Urothelium cell line (cell line): ENCODE data around the gene METAP2.

Source experiments
- DNase-seq: peaks from one replicate; pipeline ENCODE4 v3.0.0; 2011; ENCODE audit warnings: low spot score, mixed read lengths
- FAIRE-seq: peaks from 2 replicates; lab custom pipeline; 2011; peaks lifted over from hg19 to GRCh38; lab: Jason Lieb, UNC

Gene METAP2

DNA sequence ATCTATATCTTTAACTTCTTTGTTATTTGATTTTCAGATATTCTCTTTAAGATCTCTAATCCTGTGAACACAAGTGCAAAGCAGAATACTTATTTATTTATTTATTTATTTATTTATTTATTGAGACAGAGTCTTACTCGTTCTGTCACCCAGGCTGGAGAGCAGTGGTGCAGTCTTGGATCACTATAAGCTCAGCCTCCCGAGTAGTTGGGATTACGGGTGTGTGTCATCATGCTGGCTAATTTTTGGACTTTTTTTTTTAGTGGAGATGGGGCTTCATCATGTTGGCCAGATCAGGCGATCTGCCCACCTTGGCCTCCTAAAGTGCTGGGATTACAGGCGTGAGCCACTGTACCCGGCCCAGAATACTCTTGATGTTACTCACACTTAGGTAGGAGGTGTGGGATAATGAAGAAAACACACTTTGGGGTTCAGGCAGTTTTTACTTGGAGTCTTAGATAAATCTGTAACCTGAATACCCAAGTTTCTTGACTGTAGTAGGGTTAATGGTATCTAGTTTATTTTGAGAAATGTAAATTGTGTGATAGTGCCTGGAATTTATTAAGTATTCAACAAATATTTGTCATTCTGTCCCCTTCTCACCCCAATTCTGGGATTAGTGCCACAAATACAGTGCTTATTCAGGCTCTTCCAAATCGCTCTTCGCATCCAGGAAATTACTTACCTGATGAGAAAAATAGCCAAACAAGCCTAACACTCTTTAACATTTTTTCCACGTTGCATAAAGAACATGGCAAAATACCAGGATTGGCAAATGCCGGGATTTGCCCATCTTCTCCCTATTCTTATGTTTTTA lies 33.0 kb downstream of the METAP2 start:
- no peak for DNase-seq
- no peak for FAIRE-seq

- DNase-seq (no peak), FAIRE-seq (no peak)
These were observed 35.3 kb downstream of the METAP2 start for GRCh38 chr12:95509300-95509699.

DNA sequence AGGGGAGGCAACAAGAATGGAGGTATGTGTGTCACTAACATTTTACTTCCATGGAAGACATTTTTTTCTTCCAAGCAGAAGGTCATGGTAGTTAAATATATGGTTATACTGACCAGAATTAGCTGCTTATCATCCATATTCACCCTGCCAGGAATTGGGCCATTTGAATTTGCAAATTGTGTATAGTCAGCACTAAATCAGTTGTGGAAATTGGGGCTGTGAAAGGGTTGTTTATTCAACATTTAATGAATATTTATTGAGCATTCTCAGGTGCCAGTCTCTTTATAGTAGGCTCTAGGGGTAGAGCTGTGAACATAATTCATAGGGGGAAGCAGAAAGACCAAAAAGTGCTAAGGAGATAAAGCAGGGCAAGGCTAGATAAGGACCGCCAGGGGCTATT lies 38.0 kb downstream of the METAP2 start:
- DNase-seq (no peak), FAIRE-seq (no peak)

DNA sequence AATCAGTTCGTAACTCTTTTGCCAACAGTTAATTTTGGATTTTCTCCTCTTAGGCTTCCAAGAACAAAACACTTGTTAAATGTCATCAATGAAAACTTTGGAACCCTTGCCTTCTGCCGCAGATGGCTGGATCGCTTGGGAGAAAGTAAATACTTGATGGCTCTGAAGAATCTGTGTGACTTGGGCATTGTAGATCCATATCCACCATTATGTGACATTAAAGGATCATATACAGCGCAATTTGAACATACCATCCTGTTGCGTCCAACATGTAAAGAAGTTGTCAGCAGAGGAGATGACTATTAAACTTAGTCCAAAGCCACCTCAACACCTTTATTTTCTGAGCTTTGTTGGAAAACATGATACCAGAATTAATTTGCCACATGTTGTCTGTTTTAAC lies 39.6 kb downstream of the METAP2 start:
- FAIRE-seq (no peak), DNase-seq (no peak)

- FAIRE-seq, result no peak
- DNase-seq, result no peak
These were observed 41.2 kb downstream of the METAP2 start for GRCh38 chr12:95515197-95515596.

- DNase-seq, result no peak
- FAIRE-seq, result no peak
These were observed 42.8 kb downstream of the METAP2 start for GRCh38 chr12:95516757-95517156.

DNA sequence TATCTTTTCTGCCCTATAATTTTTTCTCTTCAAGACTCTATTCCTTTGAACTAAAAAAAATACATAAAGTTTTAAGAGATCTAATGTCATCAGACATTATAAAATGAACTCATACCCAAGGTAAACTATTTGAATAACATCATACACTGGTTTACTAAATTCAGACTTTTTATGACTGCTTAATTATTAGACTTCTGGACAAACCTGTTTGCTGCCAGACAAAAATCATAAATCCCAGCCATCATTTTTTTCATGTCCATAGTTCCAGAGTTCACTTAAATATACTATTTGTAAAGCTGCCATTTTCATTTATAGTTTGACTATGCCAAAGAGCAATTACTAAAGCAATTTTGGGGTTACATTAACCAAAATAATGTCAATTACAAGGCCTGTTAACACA lies 43.3 kb downstream of the METAP2 start:
- no peak for FAIRE-seq
- no peak for DNase-seq

GRCh38 chr12:95518944-95519343 lies 45.0 kb downstream of the METAP2 start:
- FAIRE-seq (no peak), DNase-seq (no peak)

DNA sequence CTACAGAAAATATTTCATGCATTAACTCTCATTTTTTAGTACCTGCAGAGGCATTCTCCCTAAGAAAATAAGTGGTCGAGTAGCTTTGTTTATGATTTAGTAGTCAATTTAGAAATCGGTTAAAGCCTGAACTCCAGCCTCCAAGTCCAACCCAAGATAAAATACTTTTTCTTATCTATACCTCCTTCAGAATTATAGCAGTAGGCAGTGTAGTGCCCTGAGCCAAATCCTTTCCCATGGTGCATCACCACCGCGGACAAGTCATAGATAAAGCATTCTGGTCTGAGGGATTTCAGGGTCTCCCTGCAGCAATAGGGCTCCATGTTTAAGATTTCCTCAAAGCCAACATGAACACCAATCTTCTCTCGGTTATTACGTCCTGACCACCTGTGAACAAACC lies 46.9 kb downstream of the METAP2 start:
- FAIRE-seq (no peak), DNase-seq (no peak)

DNA sequence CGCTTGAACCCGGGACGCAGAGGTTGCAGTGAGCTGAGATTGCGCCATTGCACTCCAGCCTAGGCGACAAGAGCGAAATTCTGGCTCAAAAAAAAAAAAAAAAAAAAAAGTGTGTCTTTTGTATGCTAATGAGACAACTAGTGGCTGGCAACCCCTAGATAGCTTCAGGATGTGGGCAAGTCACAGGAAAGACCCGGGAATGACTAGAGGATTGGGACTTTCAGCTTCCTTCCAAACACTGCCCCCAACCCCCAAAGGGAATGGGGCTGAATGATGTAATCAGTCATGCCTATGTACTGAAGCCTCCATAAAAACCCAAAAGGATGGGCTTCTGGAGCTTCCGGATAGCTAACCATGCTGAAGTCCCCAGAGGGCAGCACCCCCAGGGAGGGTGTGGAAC lies 48.7 kb downstream of the METAP2 start:
- FAIRE-seq (no peak), DNase-seq (no peak)

GRCh38 chr12:95528431-95528830 lies 54.5 kb downstream of the METAP2 start:
- DNase-seq, result no peak
- FAIRE-seq, result no peak

GRCh38 chr12:95529693-95530225 lies 55.8 kb downstream of the METAP2 start:
- no peak for FAIRE-seq

DNA sequence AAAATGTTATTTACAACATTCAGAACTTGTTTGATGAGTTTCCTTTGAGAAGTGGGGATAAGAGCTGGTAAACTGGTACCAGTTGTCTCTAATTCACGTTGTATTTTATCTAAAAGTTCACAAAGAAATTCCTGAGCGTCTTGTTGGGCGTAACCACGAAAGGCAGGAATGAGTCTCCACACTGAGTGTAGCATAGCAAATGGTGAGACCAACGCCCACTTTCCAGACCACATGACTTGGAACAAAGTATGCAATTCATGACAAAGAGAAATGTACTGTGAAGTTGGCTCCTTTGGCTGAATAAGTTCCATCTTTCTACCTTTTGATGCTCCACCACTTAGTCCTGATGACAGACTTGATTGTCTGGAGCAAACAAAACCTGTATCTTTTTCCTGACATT lies 58.9 kb downstream of the METAP2 start:
- FAIRE-seq (no peak), DNase-seq (no peak)

More at GRCh38 chr12:95529693-95530225, 55.8 kb downstream of the METAP2 start:
- DNase-seq, result no peak

DNA sequence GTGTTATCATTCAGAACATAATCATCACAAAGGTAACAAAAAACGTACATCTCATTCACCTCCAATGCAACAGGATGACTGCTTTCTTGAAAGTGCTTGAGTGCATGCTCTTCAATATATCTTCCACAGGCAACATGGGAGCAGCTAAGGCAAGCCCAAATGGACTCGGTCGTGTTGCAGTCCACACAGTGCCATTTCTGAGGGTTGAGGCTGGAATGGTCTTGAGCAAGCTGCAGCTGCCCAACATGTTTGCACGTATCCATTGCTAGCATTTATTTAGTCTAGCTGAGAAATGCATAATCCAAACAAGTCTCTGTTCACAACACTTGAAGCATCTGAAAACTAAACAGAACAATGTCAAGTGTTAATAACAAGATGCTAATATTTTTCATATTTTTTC lies 60.0 kb downstream of the METAP2 start:
- FAIRE-seq (no peak), DNase-seq (no peak)

DNA sequence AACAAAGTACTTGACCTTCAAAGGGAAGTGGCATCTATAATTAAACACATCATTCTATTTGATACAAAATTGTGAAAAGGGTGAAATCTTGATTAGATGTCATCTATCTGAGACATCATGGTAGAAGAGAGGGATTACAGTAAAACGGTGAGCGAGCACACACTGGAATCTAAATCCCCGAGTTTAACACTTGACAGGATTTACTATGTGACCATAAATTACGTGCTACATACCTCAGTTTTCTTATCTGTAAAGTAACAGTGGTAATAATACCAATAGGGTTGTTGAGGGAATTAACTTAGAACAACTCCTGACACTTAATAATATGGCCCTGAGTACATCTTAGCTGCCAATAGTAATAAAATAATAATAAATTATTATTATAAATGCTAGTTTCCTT lies 64.1 kb downstream of the METAP2 start:
- DNase-seq (no peak), FAIRE-seq (no peak)

DNA sequence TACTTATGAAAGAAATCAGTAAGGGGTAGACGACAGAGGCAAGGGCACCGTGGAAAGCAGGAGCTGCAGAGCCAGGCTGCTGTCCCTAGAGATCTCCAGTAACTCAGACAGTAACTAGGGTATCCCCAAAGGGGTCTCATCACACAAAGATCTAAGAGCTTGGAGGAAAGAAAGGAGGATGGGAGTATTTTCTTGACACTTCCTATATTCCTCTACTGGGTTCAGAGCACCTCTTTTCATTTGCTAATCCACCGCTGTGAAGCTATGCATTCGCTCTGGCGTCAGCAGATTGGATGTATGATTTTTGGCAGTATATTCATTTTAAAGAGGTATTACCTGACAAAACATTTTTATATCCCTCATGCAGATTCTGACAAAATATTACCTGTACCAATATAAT lies 64.7 kb downstream of the METAP2 start:
- FAIRE-seq, result no peak
- no peak for DNase-seq

DNA sequence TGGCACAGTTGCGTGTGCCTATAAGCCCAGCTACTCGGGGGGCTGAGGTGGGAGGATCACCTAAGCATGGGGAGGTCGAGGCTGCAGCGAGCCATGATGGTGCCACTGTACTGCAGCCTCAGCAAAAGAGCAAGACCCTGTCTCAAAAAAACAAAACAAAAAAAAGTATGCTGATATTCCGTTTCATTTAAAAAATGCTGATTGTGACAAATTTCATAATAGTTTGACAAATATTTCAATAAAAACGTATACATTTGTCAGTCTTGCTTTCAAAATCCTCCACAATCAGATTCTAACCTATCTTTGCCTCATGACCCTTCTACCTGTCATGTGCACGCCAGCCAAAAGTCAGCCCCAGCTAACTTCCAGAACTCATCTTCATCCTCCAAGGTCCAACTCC lies 67.5 kb downstream of the METAP2 start:
- FAIRE-seq (no peak), DNase-seq (no peak)

GRCh38 chr12:95543305-95543704 lies 69.4 kb downstream of the METAP2 start:
- no peak for DNase-seq
- no peak for FAIRE-seq

DNA sequence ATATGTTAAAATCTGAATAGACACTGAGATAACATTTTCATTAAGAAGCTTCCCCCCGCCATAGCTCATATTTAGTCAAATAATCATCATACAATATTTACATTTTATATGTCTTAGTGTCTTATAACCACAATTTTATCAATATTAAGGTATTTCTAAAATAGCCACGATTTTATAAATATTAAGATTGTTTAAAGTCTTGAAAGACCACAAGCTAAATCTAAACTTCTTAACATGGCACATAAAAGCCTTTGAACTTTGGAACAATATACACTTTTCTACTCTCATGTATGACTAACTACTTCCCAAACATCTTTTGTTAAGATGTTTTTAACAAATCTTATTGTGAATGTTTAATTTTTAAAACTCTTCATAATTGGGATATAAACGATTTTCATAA lies 70.8 kb downstream of the METAP2 start:
- no peak for FAIRE-seq
- no peak for DNase-seq

DNA sequence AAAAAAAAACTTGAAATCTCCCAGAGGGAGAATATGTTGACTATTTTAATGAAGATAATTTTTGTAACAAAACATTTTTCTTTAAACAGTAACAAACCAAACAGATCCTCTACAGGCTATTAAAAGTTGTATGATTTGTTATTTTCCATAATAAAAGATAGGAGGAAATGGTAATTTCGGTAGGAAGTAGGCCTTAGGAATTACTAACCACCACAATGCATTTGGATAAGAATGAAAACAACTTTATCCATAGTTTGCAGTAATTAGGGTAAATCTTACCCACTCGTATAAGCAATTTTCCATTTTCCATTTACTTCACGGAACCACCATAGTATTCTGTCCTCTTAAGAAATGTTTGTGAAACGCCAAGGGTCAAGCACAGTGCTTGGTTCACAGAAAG lies 71.4 kb downstream of the METAP2 start:
- DNase-seq, result no peak
- FAIRE-seq, result no peak

DNA sequence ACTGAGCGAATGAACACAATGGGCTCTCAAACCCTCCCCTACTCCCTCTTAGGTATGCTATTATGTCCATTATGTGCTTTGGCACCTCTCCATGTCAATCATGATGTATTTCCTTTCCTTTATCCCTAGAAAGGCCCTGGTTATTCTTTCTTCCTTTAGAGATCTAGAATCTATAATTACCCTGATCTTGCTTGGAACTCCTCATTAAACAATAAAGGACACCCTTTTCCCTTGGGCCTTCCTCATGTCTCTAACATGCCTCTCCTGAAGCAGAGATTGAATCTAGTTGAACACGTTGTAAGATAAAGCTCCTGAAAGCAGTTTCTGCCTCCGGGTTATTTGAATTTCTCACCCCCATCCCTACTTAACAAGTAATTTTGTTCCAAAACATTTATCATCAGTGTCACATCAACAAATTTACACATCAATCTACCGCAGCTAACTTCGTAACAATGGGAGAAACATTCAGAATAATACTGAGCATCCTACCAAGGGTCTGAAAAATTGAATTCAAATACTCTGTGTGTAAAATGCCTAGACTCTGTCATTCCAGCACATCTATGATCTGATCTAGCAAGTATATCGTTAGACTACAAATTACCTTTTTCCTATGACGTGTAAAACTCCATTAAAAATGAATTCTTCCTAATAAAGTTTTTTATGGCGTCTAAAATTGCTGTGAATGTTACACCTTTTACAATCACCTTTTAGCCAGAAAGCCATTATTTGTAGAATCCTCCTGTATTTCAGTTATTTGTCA lies 72.0 kb downstream of the METAP2 start:
- FAIRE-seq, result no peak
- DNase-seq, result no peak

DNA sequence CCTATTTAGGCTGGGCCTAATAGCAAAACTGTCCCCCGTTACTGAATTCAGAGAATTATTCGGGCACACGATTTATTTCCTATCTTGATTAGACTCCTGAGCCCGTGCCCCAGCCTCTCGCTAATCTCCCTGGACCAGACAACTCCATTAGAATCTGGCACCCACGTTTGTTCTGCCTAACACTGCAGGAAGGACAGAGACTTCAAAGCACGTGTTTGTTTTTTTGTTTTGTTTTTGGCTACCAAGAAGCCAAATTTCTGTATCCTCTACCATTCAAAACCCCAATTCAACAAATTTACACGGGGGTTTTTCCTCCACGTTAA lies 72.5 kb downstream of the METAP2 start:
- DNase-seq (no peak), FAIRE-seq (no peak)
